Sigmoid colon (tissue), 7 donors: ENCODE data around the gene ATP6V1C2. TPM values are rescaled to one million over a fixed set of nuclear protein-coding genes. Genes with fewer than 3 reads are reported as not detected.

Experiments
- DNase-seq: peaks from one replicate; pipeline ENCODE4 v3.0.0-alpha.2; 2019
- H3K27ac ChIP-seq, 4 donors: fragments of 200-600 bp; sonication (generic); one replicate each; pipeline ENCODE4 v1.5.1; 2016 to 2019; ENCODE audit warnings: mild to moderate bottlenecking in 1 of 4
- H3K27me3 ChIP-seq, 3 donors: fragments of 200-600 bp; sonication (generic); one replicate each; pipeline ENCODE4 v1.5.1; 2019; ENCODE audit warnings: mild to moderate bottlenecking in 1 of 3
- H3K36me3 ChIP-seq, 4 donors: fragments of 200-600 bp; sonication (generic); one replicate each; pipeline ENCODE4 v1.5.1; 2016 to 2019
- H3K4me1 ChIP-seq, 4 donors: fragments of 200-600 bp; sonication (generic); one replicate each; pipeline ENCODE4 v1.5.1; 2017 to 2019
- H3K4me3 ChIP-seq, 4 donors: fragments of 200-600 bp; sonication (generic); one replicate each; pipeline ENCODE4 v1.5.1; 2017 to 2019; ENCODE audit warnings: mild to moderate bottlenecking in 2 of 4, moderate library complexity in 1 of 4
- H3K9me3 ChIP-seq, 4 donors: fragments of 200-600 bp in 3 of 4; sonication (generic) in 3 of 4; one replicate each; pipeline versions ENCODE4 v1.5.1 to v1.6.1; 2013 to 2019
- CTCF ChIP-seq, 4 experiments: fragments of 450-650 bp in 3 of 4; fragments of 200-600 bp in 1 of 4; IDR thresholded peaks; one replicate each; pipeline ENCODE4 v1.5.1; 2016 to 2019; ENCODE audit warnings: antibody characterized with exemption in 4 of 4, mild to moderate bottlenecking in 3 of 4, moderate library complexity in 2 of 4
- EP300 ChIP-seq, 4 donors: sonication (generic); formaldehyde crosslinking; IDR thresholded peaks; one replicate each; pipeline ENCODE4 v1.6.1; 2017; ENCODE audit warnings: antibody characterized with exemption in 4 of 4
- POLR2A ChIP-seq, 2 donors: fragments of 450-650 bp; IDR thresholded peaks; one replicate each; pipeline ENCODE4 v1.6.1; 2016; ENCODE audit warnings: antibody characterized with exemption in 2 of 2, mild to moderate bottlenecking in 2 of 2, moderate library complexity in 2 of 2
- POLR2AphosphoS5 ChIP-seq, 4 donors: sonication (generic); formaldehyde crosslinking; IDR thresholded peaks; one replicate each; pipeline ENCODE4 v1.6.1; 2017; ENCODE audit warnings: antibody characterized with exemption in 4 of 4
- WGBS, 2 donors: extraction: QIAGEN DNeasy Blood & Tissue Kit; methylation state at CpG; one replicate each; pipeline ENCODE4 v1.1.7; 2013; 5-methylcytosine and 5-hydroxymethylcytosine counted together
- intact Hi-C: fragments of 100-400 bp; cut with DNase I; formaldehyde crosslinking; loops from one replicate; pipeline ENCODE4 v1.15.1; 2023
- polyA plus RNA-seq, 3 donors: library from polyadenylated mRNA; stranded (reverse); fragments of 200-250 nt; gene quantifications; one replicate each; pipeline ENCODE4 v1.2.3, GENCODE V29; 2013
- total RNA-seq, 4 donors: library from RNA; depleted of rRNA; stranded (reverse); fragments of >200 nt; gene quantifications; one replicate each; pipeline ENCODE4 v1.1.0, GENCODE V29; 2016
- donor health status: healthy with polysubstance abuse.
- donor health status: Bipolar disorder and iron deficiency.
- donor health status: healthy.

Gene ATP6V1C2
- total and polyA plus RNA-seq, 7 donors = under 0.01 to 0.93 (median 0.39) TPM; not detected in 3

GRCh38 chr2:10820978-10821695, 99.7 kb downstream of the ATP6V1C2 start:
- no peaks in the 10 kb centered on the region for H3K9me3 ChIP-seq
- no peaks in the 10 kb centered on the region for H3K4me1 ChIP-seq
- intact Hi-C loops = no loop called here
- H3K4me3 ChIP-seq = no peak overlapping the region
- no peak overlapping the region for H3K27ac ChIP-seq
- DNase-seq = peak; percentile 28
- no peaks in the 10 kb centered on the region for H3K27me3 ChIP-seq
- no peaks in the 10 kb centered on the region for H3K36me3 ChIP-seq
- TF ChIP-seq POLR2AphosphoS5 (IDR thresholded peaks at IDR 0.05) (no peak), POLR2A (IDR thresholded peaks at IDR 0.05) (no peak), EP300 (IDR thresholded peaks at IDR 0.05) (no peak), CTCF (IDR thresholded peaks at IDR 0.05) (no peak)
- 63% methylated on average over 13 of the region's 13 CpGs for WGBS, 2 donors

- no peaks in the 10 kb centered on the region for H3K4me1 ChIP-seq
- no peak overlapping the region for H3K4me3 ChIP-seq
- no peaks in the 10 kb centered on the region for H3K9me3 ChIP-seq
- H3K27me3 ChIP-seq = peaks cover 0 to 4% (median 0%) of the 10 kb centered on the region in 3 donors
- no peaks in the 10 kb centered on the region for H3K36me3 ChIP-seq
- DNase-seq = peak; percentile 9
- TF ChIP-seq CTCF (IDR thresholded peaks at IDR 0.05) (no peak), POLR2A (IDR thresholded peaks at IDR 0.05) (no peak), EP300 (IDR thresholded peaks at IDR 0.05) (no peak)
- 87 to 91% methylated on average over 4 of the region's 4 CpGs for WGBS, 2 donors
- intact Hi-C loops = no loop called here
- H3K27ac ChIP-seq = no peak overlapping the region
These were observed 102.8 kb downstream of the ATP6V1C2 start for GRCh38 chr2:10824191-10824590.

- TF ChIP-seq EP300 (IDR thresholded peaks at IDR 0.05) (no peak), POLR2A (IDR thresholded peaks at IDR 0.05) (no peak), CTCF (IDR thresholded peaks at IDR 0.05) (no peak), POLR2AphosphoS5 (IDR thresholded peaks at IDR 0.05) (no peak)
- intact Hi-C loops = no loop called here
These were observed 104.6 kb downstream of the ATP6V1C2 start for GRCh38 chr2:10826026-10826425.

GRCh38 chr2:10826625-10827024, 105.2 kb downstream of the ATP6V1C2 start:
- no peaks in the 10 kb centered on the region for H3K4me1 ChIP-seq
- no peak overlapping the region for H3K27ac ChIP-seq
- intact Hi-C loops = no loop called here
- no peaks in the 10 kb centered on the region for H3K9me3 ChIP-seq
- no peaks in the 10 kb centered on the region for H3K36me3 ChIP-seq
- TF ChIP-seq CTCF (IDR thresholded peaks at IDR 0.05) (no peak), POLR2AphosphoS5 (IDR thresholded peaks at IDR 0.05) (no peak), EP300 (IDR thresholded peaks at IDR 0.05) (no peak), POLR2A (IDR thresholded peaks at IDR 0.05) (no peak)
- H3K27me3 ChIP-seq = peaks cover 2 to 25% (median 6%) of the 10 kb centered on the region in 3 donors
- DNase-seq = no peak
- WGBS, 2 donors = 73 to 79% methylated on average over 8 of the region's 8 CpGs
- no peak overlapping the region for H3K4me3 ChIP-seq

More at GRCh38 chr2:10826026-10826425, 104.6 kb downstream of the ATP6V1C2 start:
- 87 to 89% methylated on average over 8 of the region's 8 CpGs for WGBS, 2 donors
- H3K27me3 ChIP-seq = peaks cover 2 to 19% (median 3%) of the 10 kb centered on the region in 3 donors
- H3K9me3 ChIP-seq = no peaks in the 10 kb centered on the region
- no peaks in the 10 kb centered on the region for H3K36me3 ChIP-seq
- H3K4me1 ChIP-seq = no peaks in the 10 kb centered on the region
- DNase-seq = no peak
- no peak overlapping the region for H3K4me3 ChIP-seq
- no peak overlapping the region for H3K27ac ChIP-seq
